ENCODE measurements around the gene DFFA.
"Not testable (repeated sequence)": the region's sequence is repeated elsewhere in the genome, so short reads cannot be mapped to it uniquely, and the experiment has no call there.

Gene DFFA

GRCh38 chr1:10475510-10475909 lies 3.2 kb upstream of the DFFA start:
- H3K9me3 ChIP-seq (ENCODE audit: severe bottlenecking) = no peaks in the 10 kb centered on the region
- peak overlapping the region; percentile 62 for H3K27ac ChIP-seq (ENCODE audit: poor library complexity, severe bottlenecking)
- no peaks in the 10 kb centered on the region; the same call in 1 of the 2 replicates for H3K36me3 ChIP-seq (ENCODE audit: low read depth)
- peak overlapping the region; percentile 67 for H3K4me3 ChIP-seq (ENCODE audit: severe bottlenecking)
- ATAC-seq (ENCODE audit: low read depth) = no peak
- no peak for TF ChIP-seq CTCF (IDR thresholded peaks at IDR 0.05; ENCODE audit: poor library complexity, severe bottlenecking)
- H3K27me3 ChIP-seq (ENCODE audit: insufficient read depth, poor library complexity, severe bottlenecking) = no peaks in the 10 kb centered on the region
- no peak for DNase-seq (ENCODE audit: low spot score)
- H3K4me1 ChIP-seq (ENCODE audit: insufficient read depth, poor library complexity, severe bottlenecking) = peaks cover 8% of the 10 kb centered on the region

- H3K36me3 ChIP-seq (ENCODE audit: low read depth) = peaks cover 3% of the 10 kb centered on the region
- no peak for TF ChIP-seq CTCF (IDR thresholded peaks at IDR 0.05; ENCODE audit: poor library complexity, severe bottlenecking)
- ATAC-seq (ENCODE audit: low read depth) (peak; percentile 87), DNase-seq (ENCODE audit: low spot score) (peak; percentile 86)
- H3K4me3 ChIP-seq (ENCODE audit: severe bottlenecking) = peak within 1 kb of the TSS; percentile 67
- no peaks in the 10 kb centered on the region for H3K27me3 ChIP-seq (ENCODE audit: insufficient read depth, poor library complexity, severe bottlenecking)
- H3K4me1 ChIP-seq (ENCODE audit: insufficient read depth, poor library complexity, severe bottlenecking) = peaks cover 8% of the 10 kb centered on the region
- no peaks in the 10 kb centered on the region for H3K9me3 ChIP-seq (ENCODE audit: severe bottlenecking)
- H3K27ac ChIP-seq (ENCODE audit: poor library complexity, severe bottlenecking) = peak within 1 kb of the TSS; percentile 62
Observed at GRCh38 chr1:10474613-10475507, 2.5 kb upstream of the DFFA start, which contains the start of gene PEX14. Gene PEX14 (plus strand): TSS chr1:10474950. CDS start chr1:10474967, 17 bp downstream.

GRCh38 chr1:10474309-10474612 lies 1.9 kb upstream of the DFFA start:
- peak overlapping the region; percentile 67 for H3K4me3 ChIP-seq (ENCODE audit: severe bottlenecking)
- DNase-seq (ENCODE audit: low spot score); H3K27me3 ChIP-seq (ENCODE audit: insufficient read depth, poor library complexity, severe bottlenecking); H3K4me1 ChIP-seq (ENCODE audit: insufficient read depth, poor library complexity, severe bottlenecking); H3K27ac ChIP-seq (ENCODE audit: poor library complexity, severe bottlenecking); H3K36me3 ChIP-seq (ENCODE audit: low read depth); H3K9me3 ChIP-seq (ENCODE audit: severe bottlenecking); ATAC-seq (ENCODE audit: low read depth): not testable (repeated sequence)

- DNase-seq (ENCODE audit: low spot score) (no peak), ATAC-seq (ENCODE audit: low read depth) (no peak)
- no peak overlapping the region for H3K4me3 ChIP-seq (ENCODE audit: severe bottlenecking)
- H3K27ac ChIP-seq (ENCODE audit: poor library complexity, severe bottlenecking) = peak overlapping the region; percentile 53
- H3K27me3 ChIP-seq (ENCODE audit: insufficient read depth, poor library complexity, severe bottlenecking) = no peaks in the 10 kb centered on the region
- peaks cover 17% of the 10 kb centered on the region for H3K36me3 ChIP-seq (ENCODE audit: low read depth)
- H3K4me1 ChIP-seq (ENCODE audit: insufficient read depth, poor library complexity, severe bottlenecking) = peaks cover 4% of the 10 kb centered on the region
- no peaks in the 10 kb centered on the region for H3K9me3 ChIP-seq (ENCODE audit: severe bottlenecking)
- no peak for TF ChIP-seq CTCF (IDR thresholded peaks at IDR 0.05; ENCODE audit: poor library complexity, severe bottlenecking)
Observed at GRCh38 chr1:10473145-10473765, 926 bp upstream of the DFFA start.

- no peak for TF ChIP-seq CTCF (IDR thresholded peaks at IDR 0.05; ENCODE audit: poor library complexity, severe bottlenecking)
- Histone ChIP-seq H3K36me3 (ENCODE audit: low read depth) (peaks cover 32% of the 10 kb centered on the region), H3K27me3 (ENCODE audit: insufficient read depth, poor library complexity, severe bottlenecking) (no peaks in the 10 kb centered on the region), H3K4me3 (ENCODE audit: severe bottlenecking) (peak overlapping the region; percentile 75), H3K9me3 (ENCODE audit: severe bottlenecking) (no peaks in the 10 kb centered on the region), H3K4me1 (ENCODE audit: insufficient read depth, poor library complexity, severe bottlenecking) (peaks cover 4% of the 10 kb centered on the region), H3K27ac (ENCODE audit: poor library complexity, severe bottlenecking) (peak overlapping the region; percentile 53)
- ATAC-seq (ENCODE audit: low read depth) = peak; percentile 2; the same call in 1 of the 3 replicates
- no peak for DNase-seq (ENCODE audit: low spot score)
Observed at GRCh38 chr1:10471411-10472219, 714 bp downstream of the DFFA start.
